BJ (cell line): ENCODE data around the gene EEF1AKMT2. TPM values are rescaled to one million over a fixed set of nuclear protein-coding genes. Genes with fewer than 3 reads are reported as not detected.

ENCODE experiments used
- CTCF ChIA-PET: fragments of 350-600 bp; formaldehyde crosslinking; extraction: SDS; loops from one replicate; lab custom pipeline; 2021; ENCODE audit warnings: antibody characterized with exemption, inconsistent platforms; lab: Yijun Ruan, JAX
- POLR2A ChIA-PET: fragments of 300-600 bp; sonication (Branson Sonifier 250); formaldehyde crosslinking; extraction: SDS; loops from one replicate; lab custom pipeline; 2021; ENCODE audit warnings: antibody characterized with exemption; lab: Charles Lee
- DNase-seq: peaks from one replicate; pipeline ENCODE4 v3.0.0-alpha.2; 2011; ENCODE audit warnings: low read depth
- H3K27me3 ChIP-seq: 2 replicates; pipeline ENCODE4 v1.6.0; 2011; ENCODE audit warnings: low read length; ENCODE audit not compliant: control insufficient read depth, insufficient read depth
- H3K36me3 ChIP-seq: 2 replicates; pipeline ENCODE4 v1.5.1; 2011; ENCODE audit warnings: low read length; ENCODE audit not compliant: control insufficient read depth, insufficient read depth
- H3K4me3 ChIP-seq: 2 replicates; pipeline ENCODE4 v1.5.1; 2011; ENCODE audit warnings: low read depth, mild to moderate bottlenecking, control low read depth, low read length
- CTCF ChIP-seq: IDR thresholded peaks from 2 replicates; pipeline ENCODE4 v1.5.1; 2011; ENCODE audit warnings: low read depth, mild to moderate bottlenecking, control low read depth, inconsistent platforms, low read length, moderate library complexity; ENCODE audit not compliant: insufficient read depth
- polyA plus RNA-seq: library from polyadenylated mRNA; depleted of rRNA; stranded (reverse); fragments of >200 nt; gene quantifications from 2 replicates; pipeline ENCODE4 v1.2.3, GENCODE V29; 2011

EEF1AKMT2 gene
- polyA plus RNA-seq, 1 experiment = 8.0 TPM

GRCh38 chr10:124728071-124728829 lies 63.4 kb downstream of the EEF1AKMT2 start:
- no peak for TF ChIP-seq CTCF
- no peak for DNase-seq
- ChIA-PET POLR2A (no interaction called here), CTCF (interaction anchor here (0.8 to 0.9 kb wide), 3 partner anchors 13 to 198 kb away, joined by 3 to 4 read pairs (median 3); no protein-coding TSS in a partner anchor)
- no peaks in the 10 kb centered on the region for H3K27me3 ChIP-seq
- peaks cover 3% of the 10 kb centered on the region for H3K36me3 ChIP-seq
- no peak overlapping the region for H3K4me3 ChIP-seq

- POLR2A ChIA-PET = no interaction called here
Observed at GRCh38 chr10:124727361-124727960, 64.2 kb downstream of the EEF1AKMT2 start.

GRCh38 chr10:124725791-124726190 lies 65.9 kb downstream of the EEF1AKMT2 start:
- POLR2A ChIA-PET = no interaction called here
- no peak for TF ChIP-seq CTCF
- peaks cover 3% of the 10 kb centered on the region for H3K36me3 ChIP-seq
- H3K27me3 ChIP-seq = no peaks in the 10 kb centered on the region
- CTCF ChIA-PET = interaction anchor here (1.6 kb wide), 1 partner anchor 16 kb away, joined by 5 read pairs; no protein-coding TSS in a partner anchor
- H3K4me3 ChIP-seq = no peak overlapping the region
- DNase-seq = no peak

More at GRCh38 chr10:124727361-124727960, 64.2 kb downstream of the EEF1AKMT2 start:
- Histone ChIP-seq H3K36me3 (peaks cover 3% of the 10 kb centered on the region), H3K27me3 (no peaks in the 10 kb centered on the region), H3K4me3 (no peak overlapping the region)
- CTCF ChIA-PET = interaction anchor here (0.9 to 1.6 kb wide), 2 partner anchors 14 kb away, joined by 4 to 5 read pairs; no protein-coding TSS in a partner anchor
- no peak for TF ChIP-seq CTCF
- DNase-seq = no peak

GRCh38 chr10:124725171-124725631 lies 66.5 kb downstream of the EEF1AKMT2 start:
- ChIA-PET POLR2A (no interaction called here), CTCF (interaction anchor here (1.2 kb wide), 1 partner anchor 16 kb away, joined by 4 read pairs; no protein-coding TSS in a partner anchor)
- peaks cover 3% of the 10 kb centered on the region for H3K36me3 ChIP-seq
- no peaks in the 10 kb centered on the region for H3K27me3 ChIP-seq
- no peak for DNase-seq
- no peak overlapping the region for H3K4me3 ChIP-seq
- TF ChIP-seq CTCF = no peak
